ENCODE measurements around the gene NRXN2.

DNA sequence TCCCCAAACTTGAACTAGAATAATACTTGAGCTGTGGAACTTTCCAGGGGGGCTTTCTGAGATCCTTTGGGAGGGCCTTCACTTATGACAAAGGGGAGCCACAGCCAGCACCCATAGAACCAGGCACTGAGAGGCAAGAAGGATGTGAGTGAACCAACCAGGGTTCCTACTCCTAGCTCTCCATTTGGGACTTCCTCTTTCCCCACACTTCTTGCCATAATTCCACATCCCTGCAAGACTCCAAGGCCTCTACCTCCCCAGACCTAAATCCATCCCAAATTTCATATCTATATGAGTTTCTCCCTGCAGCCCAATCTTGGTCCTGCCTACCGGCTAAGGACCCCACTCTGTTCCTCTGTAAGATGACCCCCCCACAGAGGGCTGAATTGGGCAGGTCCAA, 31.5 kb downstream of the NRXN2 start:
- TF ChIP-seq POLR2AphosphoS5 (IDR thresholded peaks at IDR 0.05) = no peak
- TF ChIP-seq, protein P1, sequence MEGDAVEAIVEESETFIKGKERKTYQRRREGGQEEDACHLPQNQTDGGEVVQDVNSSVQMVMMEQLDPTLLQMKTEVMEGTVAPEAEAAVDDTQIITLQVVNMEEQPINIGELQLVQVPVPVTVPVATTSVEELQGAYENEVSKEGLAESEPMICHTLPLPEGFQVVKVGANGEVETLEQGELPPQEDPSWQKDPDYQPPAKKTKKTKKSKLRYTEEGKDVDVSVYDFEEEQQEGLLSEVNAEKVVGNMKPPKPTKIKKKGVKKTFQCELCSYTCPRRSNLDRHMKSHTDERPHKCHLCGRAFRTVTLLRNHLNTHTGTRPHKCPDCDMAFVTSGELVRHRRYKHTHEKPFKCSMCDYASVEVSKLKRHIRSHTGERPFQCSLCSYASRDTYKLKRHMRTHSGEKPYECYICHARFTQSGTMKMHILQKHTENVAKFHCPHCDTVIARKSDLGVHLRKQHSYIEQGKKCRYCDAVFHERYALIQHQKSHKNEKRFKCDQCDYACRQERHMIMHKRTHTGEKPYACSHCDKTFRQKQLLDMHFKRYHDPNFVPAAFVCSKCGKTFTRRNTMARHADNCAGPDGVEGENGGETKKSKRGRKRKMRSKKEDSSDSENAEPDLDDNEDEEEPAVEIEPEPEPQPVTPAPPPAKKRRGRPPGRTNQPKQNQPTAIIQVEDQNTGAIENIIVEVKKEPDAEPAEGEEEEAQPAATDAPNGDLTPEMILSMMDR (IDR thresholded peaks at IDR 0.05) = no peak
